ENCODE results near the gene COG8.

DNA sequence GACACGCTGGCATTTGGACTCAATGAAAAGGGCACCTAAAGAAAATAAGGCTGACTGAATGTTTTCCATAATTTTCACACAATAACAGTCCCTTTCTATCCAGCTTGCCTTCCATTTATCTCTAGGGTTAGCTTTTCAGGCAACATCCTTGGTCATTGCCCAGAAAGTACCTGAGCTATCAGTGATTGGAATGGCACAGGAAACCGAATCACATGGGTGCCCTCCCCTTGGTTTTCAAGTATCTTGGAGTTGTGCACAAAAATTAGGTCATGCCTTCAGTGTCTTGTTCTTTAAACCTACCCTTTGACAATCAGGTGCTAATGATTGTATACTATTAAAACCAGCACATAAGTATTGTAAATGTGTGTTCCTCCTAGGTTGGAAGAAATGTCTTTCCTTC, 31.5 kb downstream of the COG8 start:
- TF ChIP-seq, protein P1, sequence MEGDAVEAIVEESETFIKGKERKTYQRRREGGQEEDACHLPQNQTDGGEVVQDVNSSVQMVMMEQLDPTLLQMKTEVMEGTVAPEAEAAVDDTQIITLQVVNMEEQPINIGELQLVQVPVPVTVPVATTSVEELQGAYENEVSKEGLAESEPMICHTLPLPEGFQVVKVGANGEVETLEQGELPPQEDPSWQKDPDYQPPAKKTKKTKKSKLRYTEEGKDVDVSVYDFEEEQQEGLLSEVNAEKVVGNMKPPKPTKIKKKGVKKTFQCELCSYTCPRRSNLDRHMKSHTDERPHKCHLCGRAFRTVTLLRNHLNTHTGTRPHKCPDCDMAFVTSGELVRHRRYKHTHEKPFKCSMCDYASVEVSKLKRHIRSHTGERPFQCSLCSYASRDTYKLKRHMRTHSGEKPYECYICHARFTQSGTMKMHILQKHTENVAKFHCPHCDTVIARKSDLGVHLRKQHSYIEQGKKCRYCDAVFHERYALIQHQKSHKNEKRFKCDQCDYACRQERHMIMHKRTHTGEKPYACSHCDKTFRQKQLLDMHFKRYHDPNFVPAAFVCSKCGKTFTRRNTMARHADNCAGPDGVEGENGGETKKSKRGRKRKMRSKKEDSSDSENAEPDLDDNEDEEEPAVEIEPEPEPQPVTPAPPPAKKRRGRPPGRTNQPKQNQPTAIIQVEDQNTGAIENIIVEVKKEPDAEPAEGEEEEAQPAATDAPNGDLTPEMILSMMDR (IDR thresholded peaks at IDR 0.05), result no peak
- TF ChIP-seq ZFX (IDR thresholded peaks at IDR 0.05; ENCODE audit: borderline replicate concordance), result no peak
